Activated CD8-positive, alpha-beta T cell treated with anti-CD3 and anti-CD28 coated beads, Interleukin-2, amount 10 ng/mL, durations not matched to agents 7 days and 5 days (primary cell): Measurements from ENCODE around the gene KRTAP4-12. TPM values are rescaled to one million over a fixed set of nuclear protein-coding genes. Genes with fewer than 3 reads are reported as not detected.
"Not testable (repeated sequence)": the region's sequence is repeated elsewhere in the genome, so short reads cannot be mapped to it uniquely, and the experiment has no call there.

Experiments used
- ATAC-seq: fragments of 150-1000 bp; cut with Tn5 transposase; one replicate; pipeline ENCODE4 v1.10.0; 2021; ENCODE audit warnings: moderate library complexity
- CTCF ChIA-PET: fragments of 350-600 bp; sonication (Branson Sonifier 250); formaldehyde crosslinking; loops from one replicate; lab custom pipeline; 2021; ENCODE audit warnings: antibody characterized with exemption; lab: Charles Lee
- POLR2A ChIA-PET: fragments of 350-600 bp; sonication (Branson Sonifier 250); formaldehyde crosslinking; loops from one replicate; lab custom pipeline; 2021; ENCODE audit warnings: antibody characterized with exemption; lab: Charles Lee
- DNase-seq: peaks from one replicate; pipeline ENCODE4 v3.0.0-alpha.2; 2020
- H3K27ac Mint-ChIP-seq: one replicate; pipeline ENCODE4 v1.8.0; 2021; ENCODE audit warnings: mild to moderate bottlenecking, mixed read lengths
- H3K27me3 Mint-ChIP-seq: one replicate; pipeline ENCODE4 v1.8.0; 2021; ENCODE audit warnings: low read depth, mixed read lengths
- H3K36me3 Mint-ChIP-seq: one replicate; pipeline ENCODE4 v1.8.0; 2021; ENCODE audit warnings: low read depth, mixed read lengths
- H3K4me1 Mint-ChIP-seq: one replicate; pipeline ENCODE4 v1.8.0; 2021; ENCODE audit warnings: low read depth, mixed read lengths
- H3K4me3 Mint-ChIP-seq: one replicate; pipeline ENCODE4 v1.8.0; 2021; ENCODE audit warnings: mild to moderate bottlenecking, mixed read lengths
- H3K9me3 Mint-ChIP-seq: one replicate; pipeline ENCODE4 v1.8.0; 2022; ENCODE audit warnings: mixed read lengths; ENCODE audit not compliant: insufficient read depth
- total RNA-seq, 2 experiments: library from RNA; stranded (reverse); gene quantifications; one replicate each; pipeline ENCODE4 v1.2.3, GENCODE V29; 2021

The KRTAP4-12 gene
- total RNA-seq, 2 experiments from 2014 or later = not detected

DNA sequence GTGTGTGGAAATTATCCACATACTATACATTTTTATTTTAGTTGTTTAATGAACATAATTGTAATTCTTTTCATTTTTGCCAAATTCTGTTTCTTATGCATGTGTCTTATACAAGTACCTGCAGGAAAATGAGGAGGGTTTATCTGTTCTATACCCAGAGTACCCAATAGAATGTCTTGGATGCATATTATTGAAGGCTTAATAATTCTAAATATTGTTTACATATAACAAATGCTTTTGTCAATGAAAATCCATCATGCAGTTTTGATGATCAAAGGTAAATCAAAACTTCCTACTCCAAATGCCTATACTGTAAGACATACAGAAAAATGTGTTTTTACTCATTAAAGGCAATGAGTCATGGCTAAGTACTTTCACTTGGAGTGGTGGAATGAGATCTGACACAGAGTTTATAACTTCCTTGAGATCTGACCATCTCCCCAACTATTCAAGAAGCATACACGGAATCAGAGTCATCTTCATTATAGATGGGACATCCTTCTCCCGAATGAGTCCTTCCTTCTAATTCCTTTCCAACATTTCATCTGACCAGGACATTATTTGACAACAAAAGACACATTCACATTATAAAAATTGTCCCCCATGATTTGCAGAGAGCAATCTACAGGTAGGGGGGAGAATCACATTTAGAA lies 19.5 kb downstream of the KRTAP4-12 start:
- H3K9me3 Mint-ChIP-seq, DNase-seq, H3K27me3 Mint-ChIP-seq, ATAC-seq, H3K27ac Mint-ChIP-seq, CTCF ChIA-PET, POLR2A ChIA-PET, H3K4me3 Mint-ChIP-seq, H3K4me1 Mint-ChIP-seq, H3K36me3 Mint-ChIP-seq: not testable (repeated sequence)

DNA sequence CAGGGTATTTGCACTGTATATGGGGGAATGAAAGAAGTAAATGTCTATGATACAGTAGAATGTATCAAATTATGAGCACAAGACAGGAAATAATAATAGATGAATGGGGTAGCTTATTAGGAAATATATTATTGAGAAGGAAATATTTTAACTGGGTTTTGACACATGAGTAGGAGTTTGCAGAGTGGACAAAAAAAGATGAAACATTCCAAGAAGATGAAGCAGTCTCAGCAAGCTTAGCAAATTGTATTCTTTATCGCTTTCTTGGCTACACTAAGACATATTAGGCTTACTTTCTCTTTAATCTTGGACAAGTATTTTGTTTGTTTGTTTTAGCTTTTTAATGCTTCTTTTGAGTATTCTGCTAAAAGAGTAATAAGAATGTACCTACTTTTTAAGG lies 20.1 kb downstream of the KRTAP4-12 start:
- no peak for DNase-seq
- Mint-ChIP-seq H3K4me3 (no peak overlapping the region), H3K27ac (no peak overlapping the region), H3K36me3 (no peaks in the 10 kb centered on the region), H3K9me3 (no peaks in the 10 kb centered on the region), H3K27me3 (peaks cover 3% of the 10 kb centered on the region), H3K4me1 (peaks cover 5% of the 10 kb centered on the region)
- ATAC-seq = no peak
- CTCF ChIA-PET = no interaction called here
- POLR2A ChIA-PET = no interaction called here

DNA sequence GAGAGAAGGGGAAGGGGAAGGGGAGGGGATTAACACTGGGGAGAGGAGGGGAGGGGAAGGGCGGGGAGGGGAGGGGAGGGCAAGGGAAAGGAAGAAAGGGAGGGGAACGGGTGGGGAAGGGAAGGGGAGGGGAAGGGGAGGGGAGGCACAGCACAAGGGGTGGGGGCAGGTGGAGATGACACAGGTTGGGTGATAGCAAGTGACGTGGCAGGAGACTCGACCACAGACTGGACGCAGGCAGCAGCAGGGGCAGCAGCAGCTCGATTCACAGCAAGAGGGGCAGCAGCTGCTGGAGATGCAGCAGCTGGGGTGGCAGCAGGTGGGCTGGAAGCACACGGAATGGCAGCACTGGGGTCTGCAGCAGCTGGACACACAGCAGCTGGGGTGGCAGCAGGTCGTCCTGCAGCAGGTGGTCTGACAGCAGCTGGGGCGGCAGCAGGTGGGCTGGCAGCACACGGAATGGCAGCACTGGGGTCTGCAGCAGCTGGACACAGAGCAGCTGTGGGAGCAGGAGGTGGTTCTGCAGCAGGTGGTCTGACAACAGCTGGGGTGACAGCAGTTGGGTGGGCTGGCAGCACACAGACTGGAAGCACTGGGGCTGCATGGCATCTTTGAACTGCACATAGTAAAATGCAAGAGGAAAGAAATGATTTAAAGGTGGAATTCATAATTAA lies 22.3 kb downstream of the KRTAP4-12 start, which contains the start of gene KRTAP4-16:
KRTAP4-16 (minus strand) TSS at position 624 of the 674 bp plus-strand sequence; CDS start at position 624, 0 bp downstream.
- DNase-seq (no peak), ATAC-seq (no peak)
- POLR2A ChIA-PET = no interaction called here

GRCh38 chr17:41099682-41100480 lies 24.1 kb downstream of the KRTAP4-12 start:
- H3K4me3 Mint-ChIP-seq, H3K9me3 Mint-ChIP-seq, POLR2A ChIA-PET, H3K36me3 Mint-ChIP-seq, H3K27me3 Mint-ChIP-seq, DNase-seq, H3K27ac Mint-ChIP-seq, ATAC-seq, CTCF ChIA-PET, H3K4me1 Mint-ChIP-seq: not testable (repeated sequence)

More for the DNA sequence above, 22.3 kb downstream of the KRTAP4-12 start, which contains the start of gene KRTAP4-16:
- Mint-ChIP-seq H3K27me3 (peaks cover 7% of the 10 kb centered on the region), H3K36me3 (no peaks in the 10 kb centered on the region), H3K4me3 (no peak within 1 kb of the TSS), H3K9me3 (no peaks in the 10 kb centered on the region), H3K4me1 (no peaks in the 10 kb centered on the region), H3K27ac (no peak within 1 kb of the TSS)
- CTCF ChIA-PET = no interaction called here

GRCh38 chr17:41098481-41098880 lies 25.5 kb downstream of the KRTAP4-12 start:
- POLR2A ChIA-PET = no interaction called here
- Mint-ChIP-seq H3K4me3 (no peak overlapping the region), H3K9me3 (no peaks in the 10 kb centered on the region), H3K27me3 (peaks cover 8% of the 10 kb centered on the region), H3K36me3 (no peaks in the 10 kb centered on the region), H3K4me1 (no peaks in the 10 kb centered on the region), H3K27ac (no peak overlapping the region)
- no peak for ATAC-seq
- CTCF ChIA-PET = no interaction called here
- DNase-seq = no peak

DNA sequence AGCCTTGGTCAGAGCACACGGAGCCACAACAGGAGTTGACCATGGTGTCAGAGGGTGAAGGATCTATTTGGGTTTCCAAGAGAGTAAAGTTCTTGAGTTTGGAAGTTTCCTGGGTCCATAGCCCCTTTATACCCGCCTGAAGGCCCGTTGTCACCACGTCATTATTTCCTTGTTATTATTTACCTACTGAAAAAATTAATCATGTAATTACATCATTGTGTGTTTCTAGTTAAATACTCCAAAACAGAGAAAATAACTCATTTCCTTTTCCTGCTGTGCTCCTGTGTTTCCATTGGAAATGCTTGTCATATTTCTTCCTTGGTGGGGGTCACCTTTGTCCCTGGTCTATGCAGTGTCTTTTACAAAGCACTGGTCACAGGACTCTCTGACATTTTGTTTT lies 25.9 kb downstream of the KRTAP4-12 start, which contains the start of gene KRTAP4-8:
KRTAP4-8 (minus strand) TSS at position 101 of the 400 bp plus-strand sequence; CDS start at position 43, 58 bp downstream.
- POLR2A ChIA-PET = no interaction called here
- Mint-ChIP-seq H3K27me3 (peaks cover 8% of the 10 kb centered on the region), H3K9me3 (peaks cover 1% of the 10 kb centered on the region), H3K4me3 (no peak within 1 kb of the TSS), H3K27ac (no peak within 1 kb of the TSS), H3K36me3 (no peaks in the 10 kb centered on the region), H3K4me1 (no peaks in the 10 kb centered on the region)
- DNase-seq (no peak), ATAC-seq (no peak)
- CTCF ChIA-PET = no interaction called here

DNA sequence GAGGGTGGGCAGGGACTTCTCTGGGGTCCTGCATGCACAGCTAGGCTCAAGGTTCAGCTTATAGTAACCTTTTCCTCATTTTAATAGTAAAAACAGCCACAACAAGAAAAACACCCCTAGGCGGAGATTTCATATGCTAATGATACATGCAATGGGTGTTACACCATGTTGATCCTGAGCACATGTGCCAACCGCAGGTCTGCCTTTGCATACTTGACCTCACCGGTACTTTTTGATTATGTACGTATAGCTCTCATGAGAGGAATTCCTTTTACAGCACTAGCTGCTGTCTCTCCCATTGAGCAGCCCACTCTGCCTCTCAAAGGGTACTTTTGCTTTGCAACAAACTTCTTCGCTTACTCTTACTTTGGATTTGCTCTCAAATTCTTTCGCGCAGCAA lies 27.9 kb downstream of the KRTAP4-12 start:
- DNase-seq (no peak), ATAC-seq (no peak)
- Mint-ChIP-seq H3K36me3 (no peaks in the 10 kb centered on the region), H3K27me3 (peaks cover 8% of the 10 kb centered on the region), H3K27ac (no peak overlapping the region), H3K9me3 (peaks cover 7% of the 10 kb centered on the region), H3K4me3 (no peak overlapping the region), H3K4me1 (no peaks in the 10 kb centered on the region)
- POLR2A ChIA-PET = no interaction called here
- CTCF ChIA-PET = no interaction called here

- DNase-seq, H3K27ac Mint-ChIP-seq, H3K4me1 Mint-ChIP-seq, H3K27me3 Mint-ChIP-seq, H3K9me3 Mint-ChIP-seq, H3K4me3 Mint-ChIP-seq, POLR2A ChIA-PET, ATAC-seq, H3K36me3 Mint-ChIP-seq, CTCF ChIA-PET: not testable (repeated sequence)
Measured at GRCh38 chr17:41088760-41089352, 35.1 kb downstream of the KRTAP4-12 start.

DNA sequence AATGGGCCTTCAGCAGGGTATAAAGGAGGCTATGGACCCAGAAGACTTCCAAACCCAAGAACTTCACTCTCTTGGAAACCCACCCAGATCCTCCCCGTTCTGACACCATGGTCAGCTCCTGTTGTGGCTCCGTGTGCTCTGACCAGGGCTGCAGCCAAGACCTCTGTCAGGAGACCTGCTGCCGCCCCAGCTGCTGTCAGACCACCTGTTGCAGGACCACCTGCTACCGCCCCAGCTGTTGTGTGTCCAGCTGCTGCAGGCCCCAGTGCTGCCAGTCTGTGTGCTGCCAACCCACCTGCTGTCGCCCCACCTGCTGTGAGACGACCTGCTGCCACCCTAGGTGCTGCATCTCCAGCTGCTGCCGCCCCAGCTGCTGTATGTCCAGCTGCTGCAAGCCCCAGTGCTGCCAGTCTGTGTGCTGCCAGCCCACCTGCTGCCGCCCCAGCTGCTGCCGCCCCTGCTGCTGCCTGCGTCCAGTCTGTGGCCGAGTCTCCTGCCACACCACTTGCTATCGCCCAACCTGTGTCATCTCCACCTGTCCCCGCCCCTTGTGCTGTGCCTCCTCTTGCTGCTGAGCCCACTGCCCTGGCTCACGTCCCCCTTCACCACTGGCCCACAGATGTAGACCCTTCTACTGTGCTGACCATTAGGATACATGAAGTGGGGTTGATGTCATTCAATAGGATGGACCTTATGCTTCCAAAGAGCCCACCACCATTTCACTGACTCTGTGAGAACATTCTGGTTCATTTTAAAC lies 39.7 kb downstream of the KRTAP4-12 start, which contains the start of gene KRTAP4-7:
KRTAP4-7 (plus strand) TSS at position 51 of the 757 bp plus-strand sequence; CDS start at position 108, 57 bp downstream.
- POLR2A ChIA-PET, CTCF ChIA-PET, H3K27ac Mint-ChIP-seq, H3K36me3 Mint-ChIP-seq, H3K4me1 Mint-ChIP-seq, H3K9me3 Mint-ChIP-seq, DNase-seq, H3K4me3 Mint-ChIP-seq, ATAC-seq, H3K27me3 Mint-ChIP-seq: not testable (repeated sequence)

DNA sequence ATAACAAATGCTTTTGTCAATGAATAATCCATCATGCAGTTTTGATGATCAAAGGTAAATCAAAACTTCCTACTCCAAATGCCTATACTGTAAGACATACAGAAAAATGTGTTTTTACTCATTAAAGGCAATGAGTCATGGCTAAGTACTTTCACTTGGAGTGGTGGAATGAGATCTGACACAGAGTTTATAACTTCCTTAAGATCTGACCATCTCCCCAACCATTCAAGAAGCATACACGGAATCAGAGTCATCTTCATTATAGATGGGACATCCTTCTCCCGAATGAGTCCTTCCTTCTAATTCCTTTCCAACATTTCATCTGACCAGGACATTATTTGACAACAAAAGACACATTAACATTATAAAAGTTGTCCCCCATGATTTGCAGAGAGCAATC lies 40.6 kb downstream of the KRTAP4-12 start:
- not testable (repeated sequence) for H3K4me1 Mint-ChIP-seq

DNA sequence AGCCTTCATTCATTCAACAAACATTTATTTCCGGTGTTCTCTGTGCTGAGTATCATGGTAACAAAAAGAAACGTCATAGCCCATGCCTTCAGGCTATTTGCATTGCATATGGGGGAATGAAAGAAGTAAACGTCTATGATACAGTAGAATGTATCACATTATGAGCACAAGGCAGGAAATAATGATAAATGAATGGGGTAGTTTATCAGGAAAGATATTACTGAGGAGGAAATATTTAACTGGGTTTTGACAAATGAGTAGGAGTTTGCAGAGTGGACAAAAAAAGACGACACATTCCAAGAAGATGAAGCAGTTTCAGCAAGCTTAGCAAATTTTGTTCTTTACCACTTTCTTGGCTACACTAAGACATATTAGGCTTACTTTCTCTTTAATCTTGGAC lies 41.4 kb downstream of the KRTAP4-12 start:
- H3K36me3 Mint-ChIP-seq = no peaks in the 10 kb centered on the region
- DNase-seq (no peak), ATAC-seq (no peak)
- ChIA-PET POLR2A (no interaction called here), CTCF (no interaction called here)
- no peaks in the 10 kb centered on the region for H3K4me1 Mint-ChIP-seq
- peaks cover 10% of the 10 kb centered on the region for H3K27me3 Mint-ChIP-seq
- no peak overlapping the region for H3K4me3 Mint-ChIP-seq
- H3K9me3 Mint-ChIP-seq = no peaks in the 10 kb centered on the region
- no peak overlapping the region for H3K27ac Mint-ChIP-seq

More for the DNA sequence above, 40.6 kb downstream of the KRTAP4-12 start:
- H3K4me3 Mint-ChIP-seq, H3K27ac Mint-ChIP-seq, POLR2A ChIA-PET, CTCF ChIA-PET, DNase-seq, H3K27me3 Mint-ChIP-seq, H3K36me3 Mint-ChIP-seq, H3K9me3 Mint-ChIP-seq, ATAC-seq: not testable (repeated sequence)
